Nephron (organoid): ENCODE measurements around the gene ACSS1.

ENCODE experiments used
- H3K27ac Mint-ChIP-seq, 3 experiments: 2 replicates each; pipeline ENCODE4 v1.8.0; 2020; ENCODE audit warnings: mixed read lengths in 3 of 3, mild to moderate bottlenecking in 2 of 3, moderate library complexity in 1 of 3
- H3K27me3 Mint-ChIP-seq: 2 replicates; pipeline ENCODE4 v1.8.0; 2021; ENCODE audit warnings: low read depth, mild to moderate bottlenecking, moderate library complexity, mixed read lengths
- H3K36me3 Mint-ChIP-seq: 2 replicates; pipeline ENCODE4 v1.8.0; 2020; ENCODE audit warnings: low read depth, mixed read lengths
- H3K4me1 Mint-ChIP-seq: 2 replicates; pipeline ENCODE4 v1.8.0; 2020; ENCODE audit warnings: mixed read lengths
- H3K4me3 Mint-ChIP-seq, 3 experiments: 2 replicates each; pipeline ENCODE4 v1.8.0; 2020; ENCODE audit warnings: mild to moderate bottlenecking in 3 of 3, mixed read lengths in 3 of 3, moderate library complexity in 2 of 3
- H3K9me3 Mint-ChIP-seq: 2 replicates; pipeline ENCODE4 v1.8.0; 2020; ENCODE audit warnings: mixed read lengths
- TF ChIP-seq, protein P1 (sequence below), 3 experiments: fragments of 200-600 bp; sonication (generic); IDR thresholded peaks; one replicate each; pipeline ENCODE4 v1.5.0; 2021; ENCODE audit warnings: antibody characterized with exemption in 3 of 3; ENCODE audit not compliant: unreplicated experiment in 3 of 3

Gene ACSS1

DNA sequence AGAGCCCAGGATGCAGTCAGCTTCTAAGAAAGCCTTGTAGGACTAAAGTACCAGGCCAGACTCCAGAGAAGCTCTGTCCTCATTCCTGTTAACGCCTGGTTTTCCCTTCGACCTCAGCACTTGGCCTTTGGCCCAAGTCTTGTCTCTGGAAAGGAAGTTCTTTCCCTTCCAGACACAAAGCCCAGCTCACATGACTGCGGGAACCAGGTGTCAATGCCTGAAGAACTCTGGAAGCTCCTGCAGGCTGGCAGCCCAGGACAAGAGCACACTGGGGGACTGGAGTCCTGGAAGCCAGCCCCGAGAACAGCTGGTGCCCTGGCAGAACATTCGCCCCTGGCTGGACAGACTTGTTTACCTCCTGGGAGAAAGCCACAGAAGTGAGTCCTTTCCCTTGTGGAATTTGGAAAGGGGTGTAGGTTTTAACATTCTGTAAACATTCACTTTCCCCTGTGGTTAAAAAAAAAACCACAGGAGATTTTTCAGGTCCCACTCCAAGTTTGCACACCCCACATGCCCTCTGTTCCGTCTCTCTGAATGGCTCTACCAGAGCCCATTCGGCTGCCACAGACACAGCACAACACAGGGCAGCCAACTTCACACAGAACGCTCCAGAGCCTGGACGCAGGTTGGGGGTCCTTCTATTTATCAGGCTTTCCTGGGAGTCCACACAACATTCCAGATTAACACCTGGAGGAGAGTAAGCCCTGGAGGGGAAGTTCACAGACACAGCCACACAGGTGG lies 18.1 kb downstream of the ACSS1 start:
- TF ChIP-seq, protein P1, sequence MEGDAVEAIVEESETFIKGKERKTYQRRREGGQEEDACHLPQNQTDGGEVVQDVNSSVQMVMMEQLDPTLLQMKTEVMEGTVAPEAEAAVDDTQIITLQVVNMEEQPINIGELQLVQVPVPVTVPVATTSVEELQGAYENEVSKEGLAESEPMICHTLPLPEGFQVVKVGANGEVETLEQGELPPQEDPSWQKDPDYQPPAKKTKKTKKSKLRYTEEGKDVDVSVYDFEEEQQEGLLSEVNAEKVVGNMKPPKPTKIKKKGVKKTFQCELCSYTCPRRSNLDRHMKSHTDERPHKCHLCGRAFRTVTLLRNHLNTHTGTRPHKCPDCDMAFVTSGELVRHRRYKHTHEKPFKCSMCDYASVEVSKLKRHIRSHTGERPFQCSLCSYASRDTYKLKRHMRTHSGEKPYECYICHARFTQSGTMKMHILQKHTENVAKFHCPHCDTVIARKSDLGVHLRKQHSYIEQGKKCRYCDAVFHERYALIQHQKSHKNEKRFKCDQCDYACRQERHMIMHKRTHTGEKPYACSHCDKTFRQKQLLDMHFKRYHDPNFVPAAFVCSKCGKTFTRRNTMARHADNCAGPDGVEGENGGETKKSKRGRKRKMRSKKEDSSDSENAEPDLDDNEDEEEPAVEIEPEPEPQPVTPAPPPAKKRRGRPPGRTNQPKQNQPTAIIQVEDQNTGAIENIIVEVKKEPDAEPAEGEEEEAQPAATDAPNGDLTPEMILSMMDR (IDR thresholded peaks at IDR 0.05; ENCODE audit: unreplicated experiment in 3 of 3): no peak
- no peaks in the 10 kb centered on the region for H3K36me3 Mint-ChIP-seq
- peaks cover 4% of the 10 kb centered on the region for H3K27me3 Mint-ChIP-seq
- H3K4me1 Mint-ChIP-seq: peaks cover 53% of the 10 kb centered on the region
- no peaks in the 10 kb centered on the region for H3K9me3 Mint-ChIP-seq
- H3K27ac Mint-ChIP-seq: peak overlapping the region in 2 of 3 experiments; percentile 86 to 87
- H3K4me3 Mint-ChIP-seq: peak overlapping the region in 1 of 3 experiments; percentile 20

- no peak overlapping the region for H3K4me3 Mint-ChIP-seq
- no peak overlapping the region for H3K27ac Mint-ChIP-seq
- peaks cover 61% of the 10 kb centered on the region for H3K4me1 Mint-ChIP-seq
- H3K36me3 Mint-ChIP-seq: no peaks in the 10 kb centered on the region
- TF ChIP-seq, protein P1 (IDR thresholded peaks at IDR 0.05; ENCODE audit: unreplicated experiment in 3 of 3): no peak
- peaks cover 4% of the 10 kb centered on the region for H3K27me3 Mint-ChIP-seq
- no peaks in the 10 kb centered on the region for H3K9me3 Mint-ChIP-seq
Measured at GRCh38 chr20:25038591-25039015, 19.3 kb downstream of the ACSS1 start.

DNA sequence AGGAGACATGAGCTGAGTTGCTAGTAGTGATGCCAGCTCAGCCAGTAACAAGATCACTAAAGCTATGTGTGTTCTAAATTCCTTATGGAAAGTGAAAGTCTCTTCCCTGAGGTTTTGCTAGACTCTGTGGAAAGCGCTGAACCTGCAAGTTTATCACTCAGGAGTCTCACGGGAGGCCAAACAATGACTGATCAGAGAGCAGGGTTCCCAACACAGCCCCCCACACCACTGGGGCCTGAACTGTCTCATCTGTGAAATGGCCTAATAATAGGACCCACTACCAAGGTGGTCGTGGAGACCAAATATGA lies 19.9 kb downstream of the ACSS1 start:
- peaks cover 3% of the 10 kb centered on the region for H3K27me3 Mint-ChIP-seq
- peaks cover 64% of the 10 kb centered on the region for H3K4me1 Mint-ChIP-seq
- no peaks in the 10 kb centered on the region for H3K36me3 Mint-ChIP-seq

DNA sequence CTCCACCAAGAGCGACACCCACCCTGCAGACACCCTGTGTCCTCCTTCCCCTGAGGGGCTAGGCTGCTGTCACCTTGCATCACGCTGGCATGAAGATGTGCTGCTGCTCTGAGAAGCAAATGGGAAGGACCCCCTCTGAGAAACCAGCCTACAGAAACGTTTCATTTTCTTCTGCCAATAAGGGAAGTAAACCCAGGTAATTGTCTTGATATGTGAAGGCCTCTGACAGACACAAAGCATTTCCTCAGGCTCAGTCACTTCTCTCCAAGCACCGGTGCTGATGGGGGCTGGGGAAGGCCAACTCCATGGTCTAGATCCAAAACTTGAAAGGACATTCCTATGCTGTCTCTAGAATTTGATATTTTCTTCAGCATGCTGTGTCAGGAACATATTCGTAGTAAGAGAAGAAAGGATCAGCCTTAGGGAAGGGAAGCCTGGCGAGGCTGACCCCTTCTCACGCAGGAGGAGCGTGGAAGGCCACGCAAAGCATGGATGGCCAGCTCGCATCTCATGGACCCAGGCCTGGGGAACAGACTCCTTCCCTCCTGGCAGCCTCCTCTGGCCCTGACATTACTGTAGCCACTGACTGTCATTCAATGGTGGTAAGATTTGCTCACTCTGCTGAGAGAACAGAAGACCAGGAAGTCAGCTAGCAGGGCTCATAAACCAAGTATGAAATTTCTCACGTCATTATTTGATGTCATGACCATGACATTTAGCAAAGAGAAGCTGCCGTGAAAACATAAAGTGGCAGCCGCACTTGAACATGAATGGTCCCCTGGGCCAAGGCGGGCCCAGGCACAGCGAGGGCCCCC lies 20.4 kb downstream of the ACSS1 start:
- Mint-ChIP-seq H3K4me1 (peaks cover 64% of the 10 kb centered on the region), H3K36me3 (no peaks in the 10 kb centered on the region), H3K9me3 (no peaks in the 10 kb centered on the region), H3K27me3 (no peaks in the 10 kb centered on the region), H3K4me3 (no peak overlapping the region), H3K27ac (peak overlapping the region in 2 of 3 experiments; percentile 55 to 83)
- TF ChIP-seq, protein P1 (IDR thresholded peaks at IDR 0.05; ENCODE audit: unreplicated experiment in 3 of 3): no peak

More for the DNA sequence above, 19.9 kb downstream of the ACSS1 start:
- TF ChIP-seq, protein P1 (IDR thresholded peaks at IDR 0.05; ENCODE audit: unreplicated experiment in 3 of 3): no peak
- no peaks in the 10 kb centered on the region for H3K9me3 Mint-ChIP-seq
- peak overlapping the region in 2 of 3 experiments; percentile 55 to 83 for H3K27ac Mint-ChIP-seq
- no peak overlapping the region for H3K4me3 Mint-ChIP-seq

DNA sequence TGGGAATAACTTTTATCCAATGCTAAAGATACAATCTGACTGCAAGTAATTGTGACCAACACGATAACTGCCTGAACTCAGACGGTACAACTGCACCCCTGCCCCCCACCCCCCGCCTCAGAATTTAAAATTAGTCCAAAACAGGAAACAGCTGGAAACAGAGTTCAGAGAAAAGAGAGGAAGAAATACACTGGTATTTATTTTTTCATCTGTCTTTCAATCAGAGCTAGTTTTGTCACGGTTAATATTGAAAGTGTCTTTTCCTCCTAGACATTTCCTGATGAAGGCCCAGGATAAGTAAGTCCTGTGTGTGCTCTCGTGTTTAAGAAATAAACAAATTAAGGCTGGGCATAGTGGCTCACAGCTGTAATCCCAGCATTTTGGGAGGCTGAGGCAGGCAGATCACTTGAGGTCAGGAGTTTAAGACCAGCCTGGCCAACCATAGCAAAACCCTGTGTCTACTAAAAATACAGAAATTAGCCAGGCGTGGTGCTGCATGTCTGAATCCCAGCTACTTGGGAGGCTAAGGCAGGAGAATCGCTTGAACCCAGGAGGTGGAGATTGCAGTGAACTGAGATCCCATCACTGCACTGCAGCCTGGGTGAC lies 21.5 kb downstream of the ACSS1 start:
- Mint-ChIP-seq H3K27ac (peak overlapping the region; percentile 67 to 83 (median 72)), H3K9me3 (no peaks in the 10 kb centered on the region), H3K4me1 (peaks cover 67% of the 10 kb centered on the region), H3K4me3 (peak overlapping the region in 1 of 3 experiments; percentile 15), H3K36me3 (no peaks in the 10 kb centered on the region), H3K27me3 (no peaks in the 10 kb centered on the region)
- TF ChIP-seq, protein P1 (IDR thresholded peaks at IDR 0.05; ENCODE audit: unreplicated experiment in 3 of 3): no peak
